HG03575 (cell line): ENCODE data around the gene ARHGEF2.
"Not testable (repeated sequence)": the region's sequence is repeated elsewhere in the genome, so short reads cannot be mapped to it uniquely, and the experiment has no call there.

Experiments
- ATAC-seq: cut with Tn5 transposase; IDR thresholded peaks from one replicate; pipeline ENCODE4 v1.9.1; 2021; ENCODE audit not compliant: unreplicated experiment, insufficient number of reproducible peaks, low FRiP score; ENCODE audit errors: extremely low read depth

ARHGEF2 gene

GRCh38 chr1:155996166-155996565 lies 17.8 kb upstream of the ARHGEF2 start:
- no peak for ATAC-seq

GRCh38 chr1:155993595-155993994 lies 15.2 kb upstream of the ARHGEF2 start:
- no peak for ATAC-seq

DNA sequence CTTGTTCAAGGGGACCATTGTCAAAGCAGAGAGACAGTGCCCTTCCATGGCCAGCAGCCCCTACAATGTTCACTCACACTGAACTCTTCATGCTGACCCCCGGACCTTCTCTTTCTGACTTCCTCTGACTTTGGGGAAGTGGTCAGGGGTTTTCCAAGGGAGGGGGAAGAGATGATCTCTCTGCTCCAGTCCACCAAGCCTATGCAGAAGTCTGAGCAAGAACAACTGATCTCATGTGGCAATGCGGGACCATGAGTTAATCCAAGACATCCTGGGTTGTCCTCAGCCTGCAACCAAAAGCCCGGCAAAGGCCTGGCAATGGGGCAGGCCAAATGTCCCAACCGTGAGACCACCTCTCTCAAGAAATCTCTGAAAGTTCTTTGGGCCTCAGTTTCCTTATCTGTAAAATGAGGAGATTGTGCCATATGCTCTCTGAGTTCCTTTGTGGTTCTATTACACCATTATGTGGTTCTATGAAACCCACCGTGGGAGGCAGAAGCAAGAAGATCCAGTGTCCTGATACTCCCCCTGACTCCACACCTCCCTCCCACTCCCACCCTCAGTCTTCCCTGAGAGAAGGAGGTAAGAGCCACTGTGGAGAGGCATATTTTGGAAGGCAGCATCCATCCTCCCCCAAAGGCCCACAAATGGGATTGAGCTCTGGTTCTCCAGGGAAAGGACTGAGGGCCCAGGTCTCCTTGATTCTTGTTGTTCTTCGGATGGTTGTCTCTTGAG lies 11.8 kb upstream of the ARHGEF2 start:
- no peak for ATAC-seq

- ATAC-seq = no peak
Measured at GRCh38 chr1:155989242-155990004, 11.1 kb upstream of the ARHGEF2 start.

GRCh38 chr1:155984903-155985645 lies 6.7 kb upstream of the ARHGEF2 start:
- not testable (repeated sequence) for ATAC-seq

DNA sequence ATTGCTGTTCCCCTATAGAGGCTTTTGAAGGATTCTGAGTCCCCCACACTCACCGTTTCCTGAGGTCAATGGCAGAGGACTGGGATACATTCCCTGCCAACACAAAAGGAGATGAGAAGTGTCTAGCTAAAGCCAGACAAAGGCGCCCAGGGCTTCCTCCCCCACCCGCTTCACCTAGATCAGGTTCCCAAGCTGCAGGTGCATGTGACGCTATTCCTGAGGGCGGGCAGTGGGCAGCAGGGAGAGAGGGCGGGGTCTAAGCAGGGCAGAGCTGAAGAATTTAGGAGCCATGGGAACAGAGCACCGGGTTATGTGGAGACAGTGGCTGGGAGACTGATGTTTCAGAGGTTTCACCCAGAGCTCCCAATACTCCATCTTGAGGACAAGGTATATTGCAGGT lies 6.0 kb upstream of the ARHGEF2 start:
- ATAC-seq = no peak

DNA sequence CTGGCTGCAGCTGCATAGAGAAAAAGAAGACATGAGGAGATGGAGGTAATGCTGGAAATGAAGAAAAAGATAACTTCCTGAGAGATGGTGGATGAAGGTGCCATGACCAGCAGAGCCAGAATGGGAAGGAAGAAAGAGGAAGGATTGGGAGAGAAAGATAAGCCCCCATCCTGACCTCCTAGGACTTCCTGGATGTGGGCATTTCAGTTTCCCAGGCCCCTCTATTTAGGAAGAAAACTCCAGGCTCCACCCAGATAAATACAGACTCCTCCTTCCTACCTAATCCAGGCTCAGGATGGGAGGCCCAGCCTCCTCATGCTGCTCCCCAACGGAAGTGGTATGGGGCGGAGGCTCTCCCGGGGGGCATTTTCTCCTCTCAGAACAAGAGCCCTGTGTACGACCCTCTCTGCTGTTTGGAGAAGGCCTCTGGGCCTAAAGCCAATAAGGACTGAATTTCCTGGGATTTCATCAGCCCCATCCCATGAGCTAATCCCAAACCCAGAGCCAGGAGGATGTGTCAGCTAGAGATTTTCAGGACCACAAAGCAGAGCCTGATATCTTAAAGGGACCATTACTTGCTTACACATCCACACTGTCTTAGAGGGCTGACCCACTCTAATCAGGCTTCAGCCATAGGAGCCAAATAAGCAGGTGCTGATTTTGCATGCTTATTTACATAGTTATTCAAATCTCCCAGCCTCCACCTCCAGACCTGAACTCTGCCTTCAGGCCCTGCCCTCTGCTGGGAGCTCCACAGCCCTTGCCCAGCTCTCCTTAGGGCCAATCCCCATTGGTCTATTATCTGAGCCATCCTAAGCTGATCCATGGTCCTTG lies 5.1 kb upstream of the ARHGEF2 start:
- ATAC-seq = no peak

DNA sequence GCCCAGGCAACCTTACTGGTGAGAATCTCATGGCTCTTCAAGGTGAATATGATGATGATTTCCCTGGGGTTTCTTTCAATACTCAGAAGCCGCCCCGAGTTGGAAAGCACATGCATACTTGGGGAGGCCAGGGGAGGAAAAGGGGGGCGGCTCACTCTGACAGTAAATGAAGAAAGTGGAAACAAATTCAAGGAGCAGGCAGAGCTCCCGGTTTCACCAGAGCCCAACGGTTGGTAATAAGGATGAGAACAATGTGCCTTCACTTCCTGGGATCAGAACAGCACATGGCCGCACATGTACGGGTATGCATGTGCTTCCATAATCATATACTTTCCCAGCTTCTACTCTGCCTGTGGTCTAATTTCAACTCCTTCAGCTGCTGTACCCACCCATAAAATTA lies 3.8 kb upstream of the ARHGEF2 start:
- ATAC-seq = no peak

GRCh38 chr1:155981266-155982088 lies 3.1 kb upstream of the ARHGEF2 start:
- no peak for ATAC-seq

DNA sequence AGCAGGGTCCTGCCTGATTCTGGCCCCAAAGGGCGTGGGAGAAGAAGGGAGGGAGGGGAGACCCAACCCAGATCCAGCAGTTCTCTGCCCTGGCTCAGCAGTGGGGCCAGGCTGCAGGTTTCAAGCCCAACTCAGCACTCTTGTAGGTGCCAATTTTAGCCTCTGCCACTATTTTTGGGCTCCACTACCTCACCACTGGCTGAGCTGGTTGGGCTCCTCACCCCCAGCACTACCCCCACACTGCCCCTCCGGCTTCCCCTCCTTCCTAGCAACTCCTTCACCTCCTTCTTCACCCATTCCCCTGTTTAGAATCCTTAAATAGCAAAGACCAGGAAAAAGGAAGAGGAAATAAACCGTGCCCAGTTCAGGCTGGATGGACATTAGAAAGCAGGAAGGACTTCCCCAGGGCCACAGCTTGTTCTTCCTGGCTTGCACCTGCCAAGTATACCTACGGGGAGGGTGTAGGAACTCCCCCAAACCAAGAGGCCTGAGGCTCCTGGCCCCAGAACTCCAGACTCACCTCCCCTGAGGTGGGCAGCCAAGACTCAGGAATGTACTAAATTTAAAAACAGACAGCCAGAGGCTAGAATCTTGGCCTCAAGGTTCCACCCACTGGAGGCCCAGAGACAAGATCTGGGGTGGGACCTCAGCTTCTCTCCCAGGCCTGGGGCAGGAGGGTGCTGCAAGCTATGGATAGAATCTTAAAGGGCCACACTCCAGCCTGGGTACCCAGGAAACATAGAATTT lies 1.4 kb upstream of the ARHGEF2 start:
- no peak for ATAC-seq

GRCh38 chr1:155978973-155979429 lies 654 bp upstream of the ARHGEF2 start:
- no peak for ATAC-seq

- no peak for ATAC-seq
Measured at GRCh38 chr1:155977690-155978324, 540 bp downstream of the ARHGEF2 start.

- ATAC-seq = no peak
Measured at GRCh38 chr1:155976913-155977689, 1.2 kb downstream of the ARHGEF2 start.

DNA sequence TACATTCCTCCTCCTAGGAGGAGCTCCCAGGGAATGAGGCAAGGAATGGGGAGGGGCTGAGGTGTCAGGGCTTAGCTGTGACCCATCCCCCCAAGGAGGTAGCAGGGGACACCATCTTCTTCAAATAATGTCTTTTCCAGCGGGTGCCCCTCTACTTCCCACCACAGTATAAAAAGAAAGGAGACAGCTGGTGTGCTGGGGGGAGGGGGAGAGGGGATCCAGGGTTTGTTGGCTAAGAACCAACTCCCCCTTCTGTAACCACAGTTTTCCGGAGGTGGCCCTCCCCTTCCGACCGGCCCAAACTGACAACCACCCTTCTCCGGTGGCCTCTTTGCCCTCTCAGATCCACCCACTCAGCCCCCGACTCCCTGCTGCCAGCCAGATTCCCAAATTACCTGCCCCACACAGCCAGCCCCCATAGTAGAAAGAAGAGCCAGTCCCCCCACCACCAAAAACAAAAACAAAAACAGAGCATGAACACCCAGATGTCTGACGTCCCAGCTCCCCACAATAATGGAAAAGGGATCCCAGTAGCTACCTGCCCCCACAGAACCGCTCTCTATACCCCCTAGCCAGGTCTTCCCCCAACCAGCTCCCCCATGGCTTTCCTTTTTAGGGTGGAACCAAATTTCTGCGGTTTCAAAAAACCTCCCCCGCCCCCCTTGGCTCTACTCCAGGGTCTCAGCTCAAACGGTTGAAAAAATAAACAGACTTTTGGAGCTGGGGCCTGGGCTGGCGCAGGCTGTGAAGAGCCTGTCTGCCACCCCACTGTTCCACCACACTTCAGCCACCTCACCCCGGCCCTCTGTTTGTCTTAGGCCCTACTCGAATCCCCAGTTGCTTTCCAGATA lies 2.1 kb downstream of the ARHGEF2 start:
- no peak for ATAC-seq

DNA sequence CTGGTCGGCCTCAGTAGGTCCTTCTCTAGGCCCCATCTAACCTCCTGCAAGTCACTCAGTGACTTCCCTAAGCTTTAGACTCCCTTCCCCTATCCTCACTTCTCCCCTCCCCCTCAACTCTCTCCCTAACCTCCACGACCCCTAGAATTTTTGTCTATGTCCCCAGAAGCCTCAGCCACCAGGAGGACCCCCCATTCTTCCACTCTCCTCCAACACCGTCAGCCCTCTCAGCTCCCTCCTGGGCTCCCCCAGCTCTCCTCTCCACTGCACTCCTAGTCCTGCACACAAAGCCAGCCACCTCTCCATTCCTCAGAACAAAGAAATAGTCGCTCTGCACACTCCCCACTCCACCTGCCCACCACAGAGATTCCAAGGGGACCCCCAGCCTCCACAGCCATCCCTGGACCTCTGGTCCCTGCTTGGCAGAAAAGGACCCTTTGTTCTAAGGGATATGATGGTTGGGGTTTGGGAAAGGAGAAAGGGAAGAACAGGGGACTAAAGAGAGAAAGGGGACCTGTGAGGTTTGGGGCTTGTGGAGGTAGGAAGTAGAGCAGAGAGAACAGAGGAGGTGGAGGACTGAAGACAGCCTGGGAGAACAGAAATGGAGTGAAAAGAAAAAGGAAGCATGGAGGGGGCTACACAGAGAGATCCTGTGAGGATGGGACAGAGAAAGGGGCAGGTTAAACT lies 2.8 kb downstream of the ARHGEF2 start:
- ATAC-seq = no peak
